ENCODE data around the gene SACM1L. TPM values are rescaled to one million over a fixed set of nuclear protein-coding genes. Genes with fewer than 3 reads are reported as not detected.

Gene SACM1L
- total RNA-seq, 1 experiment from 2014 or later, result 25.2 TPM

DNA sequence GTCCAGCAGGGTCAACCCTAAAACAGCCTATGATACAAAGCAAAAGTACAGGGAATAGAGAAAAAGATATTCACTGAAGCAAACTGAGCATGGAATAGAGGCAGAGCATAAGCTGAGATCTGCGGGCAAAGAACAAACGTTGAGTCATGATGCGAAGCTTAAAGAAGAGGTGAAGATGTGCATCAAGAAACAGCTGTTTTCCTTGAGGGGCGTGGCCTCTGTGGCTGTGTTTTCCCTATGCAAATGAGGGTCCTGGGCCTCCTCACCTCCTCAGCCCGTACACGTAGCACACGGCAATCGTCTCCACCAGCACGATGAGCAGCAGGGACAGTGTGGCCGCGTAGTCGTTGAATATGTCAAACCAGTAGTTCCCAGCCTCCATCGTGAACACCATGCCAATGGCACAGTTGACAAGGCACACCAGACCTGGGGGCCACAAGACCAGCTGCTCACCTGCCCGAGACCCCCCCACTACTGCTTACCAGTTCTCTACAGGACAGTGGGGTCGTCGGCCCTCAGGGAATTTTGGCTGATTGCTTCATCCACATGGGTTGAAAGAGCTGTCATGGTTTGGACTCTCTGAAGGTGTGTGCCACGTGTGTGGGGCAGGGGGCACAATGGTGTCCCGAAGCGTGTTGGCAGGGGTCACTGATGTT is 73.6 kb downstream of the SACM1L start:
- H3K27me3 ChIP-seq (replicated peaks), result no peaks in the 10 kb centered on the region
- H3K4me3 ChIP-seq, result no peak overlapping the region
- no peaks in the 10 kb centered on the region for H3K9me3 ChIP-seq (replicated peaks)
- no peak overlapping the region for H3K27ac ChIP-seq
- DNase-seq (ENCODE audit: low read depth in 1 of 2, low spot score in 2 of 2), result no peak
- H3K36me3 ChIP-seq, result no peaks in the 10 kb centered on the region
- H3K4me1 ChIP-seq (replicated peaks), result no peaks in the 10 kb centered on the region

DNA sequence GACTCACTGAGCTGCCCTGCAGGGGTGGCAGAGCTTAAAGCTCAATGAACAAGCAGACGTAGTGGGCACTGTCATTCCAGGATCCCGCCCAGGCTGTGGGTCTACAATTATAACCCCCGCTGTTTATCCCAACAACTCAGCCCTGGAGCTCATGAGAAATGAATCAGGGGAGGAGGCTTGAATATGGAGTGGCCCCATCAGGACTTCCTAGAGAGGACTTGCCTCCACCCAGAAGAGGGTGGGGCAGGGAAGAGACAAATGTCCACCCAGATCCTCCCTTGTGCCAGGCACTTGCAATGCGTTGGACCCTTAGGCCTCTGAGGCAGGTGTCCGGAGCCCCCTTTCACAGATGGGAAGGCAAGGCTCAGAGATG is 74.1 kb downstream of the SACM1L start:
- Histone ChIP-seq H3K9me3 (replicated peaks) (no peaks in the 10 kb centered on the region), H3K36me3 (no peaks in the 10 kb centered on the region), H3K27me3 (replicated peaks) (no peaks in the 10 kb centered on the region), H3K27ac (no peak overlapping the region), H3K4me3 (no peak overlapping the region), H3K4me1 (replicated peaks) (no peaks in the 10 kb centered on the region)
- no peak for DNase-seq (ENCODE audit: low read depth in 1 of 2, low spot score in 2 of 2)

DNA sequence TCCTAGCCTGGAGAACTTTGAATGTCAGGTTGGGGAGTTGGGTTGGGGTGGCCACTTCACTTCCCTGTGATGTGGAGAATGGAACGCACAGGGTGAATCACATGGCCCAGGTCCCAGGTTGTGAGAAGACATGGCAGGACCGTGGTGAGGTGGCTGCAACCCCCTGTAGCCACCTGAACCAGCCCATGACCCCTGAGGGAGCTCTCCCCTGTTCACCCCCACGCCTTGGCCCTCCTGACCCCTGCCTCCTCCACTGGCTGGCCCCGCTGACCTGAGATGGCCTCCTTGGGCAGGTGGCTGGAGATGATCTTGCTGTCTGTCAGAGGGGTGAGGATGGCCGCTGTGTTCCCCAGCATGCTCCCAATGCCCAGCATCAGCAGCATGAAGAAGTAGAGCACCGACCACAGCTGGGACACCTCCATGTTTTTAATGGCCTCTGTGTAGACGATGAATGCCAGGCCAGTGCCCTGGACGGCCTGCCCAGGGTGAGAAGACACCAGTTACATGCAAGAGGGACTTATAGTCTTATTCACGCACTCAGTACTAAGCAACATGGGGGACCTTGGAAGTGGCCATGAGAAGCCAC is 76.2 kb downstream of the SACM1L start:
- no peaks in the 10 kb centered on the region for H3K27me3 ChIP-seq (replicated peaks)

DNA sequence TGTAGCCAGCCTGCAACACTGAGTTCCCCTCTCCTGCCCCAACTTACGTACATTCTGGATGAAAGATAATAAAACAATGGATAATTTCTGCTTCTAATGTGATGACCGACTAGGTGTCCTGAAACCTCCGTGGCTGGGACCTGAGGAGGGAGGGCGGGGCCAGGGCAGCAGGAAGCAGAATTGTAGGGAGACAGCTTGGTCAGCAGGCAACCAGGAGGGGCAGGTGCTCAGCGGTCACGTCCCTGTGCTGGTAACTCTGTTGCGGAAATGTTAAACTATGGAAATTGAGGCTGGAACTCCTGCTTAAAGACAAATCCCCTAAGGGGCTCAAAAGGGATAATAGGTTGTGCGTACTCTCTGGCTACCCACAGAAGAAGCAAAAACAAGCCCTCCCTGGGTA is 76.8 kb downstream of the SACM1L start:
- Histone ChIP-seq H3K27me3 (replicated peaks) (no peaks in the 10 kb centered on the region), H3K9me3 (replicated peaks) (no peaks in the 10 kb centered on the region), H3K4me1 (replicated peaks) (no peaks in the 10 kb centered on the region), H3K36me3 (no peaks in the 10 kb centered on the region), H3K4me3 (no peak overlapping the region), H3K27ac (no peak overlapping the region)
- no peak for DNase-seq (ENCODE audit: low read depth in 1 of 2, low spot score in 2 of 2)

More for the DNA sequence above, 76.2 kb downstream of the SACM1L start:
- H3K9me3 ChIP-seq (replicated peaks), result no peaks in the 10 kb centered on the region
- DNase-seq (ENCODE audit: low read depth in 1 of 2, low spot score in 2 of 2), result no peak
- no peak overlapping the region for H3K4me3 ChIP-seq
- H3K27ac ChIP-seq, result no peak overlapping the region
- H3K4me1 ChIP-seq (replicated peaks), result no peaks in the 10 kb centered on the region
- H3K36me3 ChIP-seq, result no peaks in the 10 kb centered on the region

DNA sequence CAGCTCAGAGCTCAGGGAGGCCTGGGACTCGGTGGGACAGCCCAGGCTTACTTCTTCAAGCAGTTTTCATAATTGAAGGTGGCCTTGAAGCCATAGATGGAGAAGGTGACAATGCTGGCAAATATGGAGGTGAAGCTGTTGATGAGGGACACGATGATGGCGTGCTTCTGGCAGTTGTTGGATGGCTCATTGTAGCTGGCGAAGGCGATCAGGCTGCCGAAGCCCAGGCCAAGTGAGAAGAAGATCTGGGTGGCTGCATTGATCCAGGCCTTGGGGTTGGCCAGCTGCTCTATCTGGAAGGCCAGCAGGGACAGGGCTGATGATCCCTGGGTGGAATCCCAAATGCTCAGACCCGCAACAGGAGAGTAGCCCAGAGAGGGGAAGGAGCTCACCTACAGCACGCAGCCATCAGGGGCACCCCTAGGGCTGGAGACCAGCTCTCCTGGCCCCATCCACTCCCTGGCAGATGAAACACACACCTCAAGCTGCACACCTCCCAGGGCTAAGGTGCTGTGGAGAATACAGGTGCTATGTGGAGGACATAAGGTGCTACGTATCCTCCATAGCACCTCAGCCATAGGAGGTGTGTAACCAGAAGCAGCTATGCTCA is 82.1 kb downstream of the SACM1L start:
- H3K4me3 ChIP-seq, result no peak overlapping the region
- H3K9me3 ChIP-seq (replicated peaks), result no peaks in the 10 kb centered on the region
- H3K4me1 ChIP-seq (replicated peaks), result peaks cover 11% of the 10 kb centered on the region
- H3K27ac ChIP-seq, result no peak overlapping the region
- H3K36me3 ChIP-seq, result no peaks in the 10 kb centered on the region
- peak in 1 of 2 experiments; percentile 22 for DNase-seq (ENCODE audit: low read depth in 1 of 2, low spot score in 2 of 2)
- no peaks in the 10 kb centered on the region for H3K27me3 ChIP-seq (replicated peaks)

DNA sequence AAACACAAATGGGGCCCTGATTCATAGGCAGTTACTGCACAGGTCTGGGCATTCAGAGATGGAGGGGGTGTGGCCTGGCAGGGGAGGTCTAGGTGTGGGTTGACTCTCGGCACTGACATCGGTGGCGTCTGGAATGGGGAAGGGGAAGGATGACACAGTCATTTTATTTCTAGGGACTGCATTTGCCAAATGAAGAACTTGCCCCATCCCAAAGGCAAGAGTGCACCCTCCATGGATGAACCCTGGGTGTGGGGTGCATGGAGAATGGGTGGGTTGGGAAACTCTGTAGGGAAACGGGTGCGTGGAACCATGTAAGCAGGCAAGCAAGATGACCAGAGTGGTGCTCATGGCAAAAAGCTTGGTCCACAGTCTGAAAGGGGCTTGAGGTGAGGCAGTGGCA is 82.6 kb downstream of the SACM1L start:
- Histone ChIP-seq H3K4me1 (replicated peaks) (peaks cover 17% of the 10 kb centered on the region), H3K27ac (no peak overlapping the region), H3K36me3 (no peaks in the 10 kb centered on the region), H3K9me3 (replicated peaks) (no peaks in the 10 kb centered on the region), H3K27me3 (replicated peaks) (no peaks in the 10 kb centered on the region), H3K4me3 (no peak overlapping the region)
- DNase-seq (ENCODE audit: low read depth in 1 of 2, low spot score in 2 of 2), result no peak

DNA sequence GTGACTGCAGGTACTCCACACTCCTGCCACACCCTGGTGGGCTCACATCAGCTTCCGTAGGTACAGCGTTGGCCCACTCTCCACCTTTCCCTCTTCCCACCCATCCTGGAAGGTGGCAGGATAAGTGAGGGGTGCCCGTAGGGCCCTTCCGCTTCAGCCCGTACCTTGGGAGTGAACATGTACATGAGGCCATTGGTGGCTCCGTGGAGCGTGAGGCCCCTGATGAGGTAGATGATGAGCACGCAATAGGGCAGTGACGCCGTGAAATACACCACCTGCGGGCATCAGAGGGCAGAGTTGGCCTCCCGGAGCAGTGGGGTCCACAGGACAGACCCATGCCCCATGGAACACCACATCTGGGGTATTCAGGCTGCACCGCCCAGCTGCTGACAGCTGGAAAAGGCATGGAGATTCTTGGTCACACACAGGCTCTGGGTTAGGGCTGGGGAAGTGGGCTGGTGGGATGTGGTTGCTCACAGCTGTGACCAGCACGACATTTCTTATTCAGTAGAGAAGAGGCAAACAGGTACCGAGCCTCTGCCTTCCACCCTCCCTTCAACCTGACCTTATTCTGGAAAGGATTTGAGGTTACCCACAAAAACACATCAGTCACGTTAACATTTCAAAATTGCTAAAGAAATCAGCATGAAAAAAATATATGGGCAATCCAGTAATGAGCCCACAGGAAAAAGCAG is 83.3 kb downstream of the SACM1L start:
- Histone ChIP-seq H3K27ac (no peak overlapping the region), H3K27me3 (replicated peaks) (no peaks in the 10 kb centered on the region), H3K4me3 (no peak overlapping the region), H3K9me3 (replicated peaks) (no peaks in the 10 kb centered on the region), H3K36me3 (no peaks in the 10 kb centered on the region), H3K4me1 (replicated peaks) (peaks cover 23% of the 10 kb centered on the region)
- DNase-seq (ENCODE audit: low read depth in 1 of 2, low spot score in 2 of 2), result peak in 1 of 2 experiments; percentile 22

DNA sequence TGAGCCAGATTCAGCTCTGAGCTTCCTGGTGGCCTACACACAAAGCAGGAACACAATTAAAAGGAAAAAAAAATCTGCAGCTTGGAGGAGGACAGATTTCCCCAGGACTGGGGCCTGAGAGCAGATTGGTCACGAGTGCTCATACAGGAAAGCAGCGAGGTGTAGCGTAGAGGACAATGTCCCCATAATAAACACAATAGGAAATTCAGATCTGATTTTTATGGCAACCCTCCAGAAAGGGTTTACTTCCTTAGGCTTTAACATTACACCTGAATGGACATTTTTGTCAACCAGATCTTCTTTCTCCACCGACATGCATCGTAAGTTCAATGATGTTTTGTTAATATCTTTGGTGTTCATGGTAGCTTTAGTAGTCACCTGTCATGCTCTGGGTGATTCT is 83.9 kb downstream of the SACM1L start:
- Histone ChIP-seq H3K36me3 (no peaks in the 10 kb centered on the region), H3K4me1 (replicated peaks) (peaks cover 25% of the 10 kb centered on the region), H3K9me3 (replicated peaks) (no peaks in the 10 kb centered on the region), H3K27ac (no peak overlapping the region), H3K27me3 (replicated peaks) (no peaks in the 10 kb centered on the region), H3K4me3 (no peak overlapping the region)
- DNase-seq (ENCODE audit: low read depth in 1 of 2, low spot score in 2 of 2), result no peak

DNA sequence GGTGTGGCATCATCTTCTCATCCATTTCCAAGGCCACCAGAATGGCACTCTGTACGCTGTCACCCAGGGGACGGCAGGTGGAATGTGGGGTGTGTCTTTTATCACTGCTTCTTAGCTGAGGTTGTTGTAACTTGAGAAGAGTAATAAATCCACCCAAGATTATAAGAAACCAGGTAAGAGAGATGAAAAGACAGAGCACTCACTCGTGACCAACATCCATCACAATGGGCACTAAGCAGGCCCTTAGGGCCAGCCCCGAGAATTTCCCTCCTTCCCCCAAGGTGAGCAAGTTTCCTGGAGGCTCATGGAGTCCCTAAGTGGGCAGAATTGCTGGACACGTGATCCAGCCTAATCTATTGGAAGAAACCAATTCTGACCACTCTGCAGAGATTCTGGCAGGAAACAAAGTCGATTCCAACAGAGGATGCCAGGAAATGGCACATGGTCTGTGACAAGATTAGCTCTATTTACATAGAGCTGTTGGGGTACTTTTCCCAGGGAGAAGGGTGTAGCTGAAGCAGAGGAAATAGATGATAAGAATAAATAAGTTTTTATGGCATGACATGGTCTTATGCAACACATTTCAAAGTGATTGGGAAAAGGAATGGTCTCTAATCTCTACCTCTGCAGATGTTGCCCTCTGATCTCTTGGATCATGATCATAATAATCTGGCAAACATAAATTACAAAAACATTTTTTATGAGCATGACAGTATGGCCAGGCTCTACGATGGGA is 84.7 kb downstream of the SACM1L start:
- H3K36me3 ChIP-seq, result no peaks in the 10 kb centered on the region
- no peak overlapping the region for H3K27ac ChIP-seq
- H3K4me3 ChIP-seq, result no peak overlapping the region
- H3K9me3 ChIP-seq (replicated peaks), result no peaks in the 10 kb centered on the region
- no peaks in the 10 kb centered on the region for H3K27me3 ChIP-seq (replicated peaks)
- DNase-seq (ENCODE audit: low read depth in 1 of 2, low spot score in 2 of 2), result no peak
- H3K4me1 ChIP-seq (replicated peaks), result peaks cover 25% of the 10 kb centered on the region

DNA sequence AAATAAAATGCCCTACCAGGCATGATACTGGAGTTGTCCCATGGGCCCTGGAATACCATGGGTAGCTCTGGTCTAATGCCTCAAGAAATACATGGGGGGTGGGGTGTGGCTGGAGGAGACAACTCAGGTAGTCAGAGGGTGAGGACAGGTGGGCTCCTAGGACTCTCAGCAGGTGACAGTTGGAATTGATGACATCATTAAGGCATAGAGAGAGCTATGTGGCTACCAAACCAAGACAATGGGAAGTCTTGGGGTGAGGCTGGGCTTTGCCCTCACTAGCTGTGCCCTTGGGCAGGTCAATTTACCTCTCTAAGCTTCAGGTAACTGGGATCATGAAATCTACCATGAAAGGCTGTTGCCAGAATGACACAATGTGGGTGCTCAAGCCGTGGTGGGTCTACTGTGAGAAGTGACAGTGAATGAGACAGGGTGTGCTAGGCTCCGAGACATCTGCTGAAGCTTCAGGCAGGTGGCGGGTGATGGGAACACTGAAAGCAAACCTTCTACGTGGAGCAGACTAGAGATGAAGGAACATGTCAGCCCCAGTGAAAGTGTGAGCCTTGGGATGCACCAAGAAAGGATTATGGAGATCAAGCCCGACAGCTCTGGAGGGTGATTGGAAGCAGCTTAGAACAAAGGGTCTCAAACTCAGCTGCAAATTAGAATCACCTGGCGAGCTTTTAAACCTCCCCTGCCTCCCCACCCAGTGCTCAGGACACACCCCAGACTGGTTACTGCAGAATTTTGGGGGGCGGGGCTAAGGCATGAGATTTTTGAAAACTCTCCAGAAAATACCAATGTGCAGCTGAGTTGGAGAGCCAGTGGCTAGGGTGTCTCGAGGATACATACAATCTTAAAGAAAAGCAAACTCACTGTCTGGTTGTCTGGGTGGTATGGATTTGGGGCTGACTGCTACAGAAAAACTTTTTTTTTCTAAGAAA is 85.7 kb downstream of the SACM1L start:
- Histone ChIP-seq H3K27me3 (replicated peaks) (no peaks in the 10 kb centered on the region), H3K4me3 (no peak overlapping the region)

DNA sequence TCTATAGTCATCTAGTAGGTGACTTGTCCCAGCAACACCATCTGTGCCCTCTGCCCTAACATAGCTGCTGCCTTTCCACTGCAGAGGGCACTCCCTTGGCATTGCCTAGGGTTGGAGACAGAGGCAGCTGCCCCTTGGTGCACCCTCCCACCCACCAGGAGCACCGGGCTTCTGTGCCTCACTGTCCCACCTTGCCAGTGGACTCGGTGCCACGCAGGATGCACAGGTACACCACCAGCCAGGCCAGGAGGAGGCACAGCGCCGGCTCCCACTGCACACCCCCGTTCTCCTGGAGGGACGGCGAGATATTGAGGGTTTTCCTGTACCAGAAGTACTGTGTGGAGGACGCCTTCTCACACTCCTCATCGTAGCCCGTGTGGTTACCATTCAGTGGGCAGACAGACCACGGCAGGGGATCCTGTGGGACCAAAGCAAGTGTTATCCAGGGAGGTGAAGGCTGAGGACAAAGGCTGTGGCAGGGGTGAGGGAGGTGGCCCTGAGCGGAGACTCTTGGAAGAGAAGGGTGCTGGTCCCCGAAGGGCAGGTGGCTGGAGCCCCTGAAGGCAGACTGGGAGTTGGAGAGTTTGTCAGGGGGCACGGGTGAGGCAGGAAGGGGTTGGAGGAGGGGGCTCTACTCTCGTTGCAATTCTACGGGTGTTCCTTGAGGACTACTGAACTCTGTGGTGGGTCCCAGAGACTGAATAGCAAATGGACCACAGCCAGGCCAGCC is 86.5 kb downstream of the SACM1L start:
- H3K9me3 ChIP-seq (replicated peaks), result no peaks in the 10 kb centered on the region
- H3K4me3 ChIP-seq, result no peak overlapping the region
- DNase-seq (ENCODE audit: low read depth in 1 of 2, low spot score in 2 of 2), result no peak
- H3K36me3 ChIP-seq, result no peaks in the 10 kb centered on the region
- H3K27me3 ChIP-seq (replicated peaks), result no peaks in the 10 kb centered on the region
- H3K4me1 ChIP-seq (replicated peaks), result peaks cover 25% of the 10 kb centered on the region
- H3K27ac ChIP-seq, result no peak overlapping the region

More for the DNA sequence above, 85.7 kb downstream of the SACM1L start:
- DNase-seq (ENCODE audit: low read depth in 1 of 2, low spot score in 2 of 2), result no peak
- Histone ChIP-seq H3K27ac (no peak overlapping the region), H3K36me3 (no peaks in the 10 kb centered on the region), H3K4me1 (replicated peaks) (peaks cover 25% of the 10 kb centered on the region), H3K9me3 (replicated peaks) (no peaks in the 10 kb centered on the region)

DNA sequence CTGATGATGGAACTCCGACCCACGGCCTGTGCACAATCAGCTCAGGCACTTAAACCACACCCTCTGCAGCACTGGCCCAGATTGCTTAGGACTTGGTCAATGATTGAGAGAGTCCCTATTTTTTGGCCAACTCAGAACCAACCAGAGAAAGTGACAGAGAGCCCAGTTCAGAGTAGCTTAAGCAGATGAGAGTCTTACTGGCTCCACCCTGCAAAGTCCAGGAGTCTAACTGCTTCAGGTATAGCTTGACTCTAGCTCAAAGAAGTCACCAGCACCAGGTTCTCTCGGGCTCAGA is 87.1 kb downstream of the SACM1L start:
- Histone ChIP-seq H3K9me3 (replicated peaks) (no peaks in the 10 kb centered on the region), H3K4me3 (no peak overlapping the region), H3K27ac (no peak overlapping the region; the same call in 1 of the 2 replicates), H3K4me1 (replicated peaks) (peaks cover 25% of the 10 kb centered on the region), H3K36me3 (no peaks in the 10 kb centered on the region), H3K27me3 (replicated peaks) (no peaks in the 10 kb centered on the region)
- no peak for DNase-seq (ENCODE audit: low read depth in 1 of 2, low spot score in 2 of 2)
